NCI-H345 (cell line): ENCODE data around the gene ANO7.
A peak's percentile ranks its signal among the peaks of the same experiment; 100 is the strongest.

Source experiments
- DNase-seq: peaks from one replicate; lab custom pipeline; 2025; lab: John Stamatoyannopoulos, UW

Gene ANO7

GRCh38 chr2:241213041-241213440, 24.6 kb downstream of the ANO7 start:
- DNase-seq, result no peak

GRCh38 chr2:241213567-241213966, 25.1 kb downstream of the ANO7 start:
- DNase-seq, result no peak

- no peak for DNase-seq
Measured at GRCh38 chr2:241214209-241214608, 25.7 kb downstream of the ANO7 start.

- DNase-seq, result no peak
Measured at GRCh38 chr2:241214766-241215165, 26.3 kb downstream of the ANO7 start.

- no peak for DNase-seq
Measured at GRCh38 chr2:241215421-241215820, 26.9 kb downstream of the ANO7 start.

- no peak for DNase-seq
Measured at GRCh38 chr2:241216211-241216761, 27.8 kb downstream of the ANO7 start.

GRCh38 chr2:241217320-241218031, 29.0 kb downstream of the ANO7 start:
- no peak for DNase-seq

GRCh38 chr2:241218131-241219029, 29.9 kb downstream of the ANO7 start:
- DNase-seq, result peak; percentile 6

- no peak for DNase-seq
Measured at GRCh38 chr2:241219030-241219382, 30.5 kb downstream of the ANO7 start.

- no peak for DNase-seq
Measured at GRCh38 chr2:241219856-241220356, 31.4 kb downstream of the ANO7 start.

GRCh38 chr2:241223211-241224017, 34.9 kb downstream of the ANO7 start:
- DNase-seq, result no peak

- DNase-seq, result no peak
Measured at GRCh38 chr2:241224018-241224850, 35.8 kb downstream of the ANO7 start.

- no peak for DNase-seq
Measured at GRCh38 chr2:241224851-241225438, 36.5 kb downstream of the ANO7 start.

- DNase-seq, result no peak
Measured at GRCh38 chr2:241225545-241225944, 37.1 kb downstream of the ANO7 start.

GRCh38 chr2:241225983-241226382, 37.5 kb downstream of the ANO7 start:
- no peak for DNase-seq

- no peak for DNase-seq
Measured at GRCh38 chr2:241226723-241227572, 38.5 kb downstream of the ANO7 start.

- no peak for DNase-seq
Measured at GRCh38 chr2:241227594-241227993, 39.1 kb downstream of the ANO7 start.

GRCh38 chr2:241228081-241228859, 39.8 kb downstream of the ANO7 start:
- no peak for DNase-seq
